HFF-Myc (cell line): ENCODE results near the gene KLHL26.

Experiments used
- DNase-seq: peaks from one replicate; pipeline ENCODE4 v3.0.0-alpha.2; 2011; ENCODE audit warnings: low read depth; ENCODE audit errors: extremely low read depth
- H3K4me3 ChIP-seq: replicated peaks from 2 replicates; pipeline ENCODE4 v1.5.1; 2011; ENCODE audit warnings: low read depth, mild to moderate bottlenecking, control low read depth, low read length
- TF ChIP-seq, protein P1 (sequence below): IDR thresholded peaks from 2 replicates; pipeline ENCODE4 v1.5.1; 2012; ENCODE audit warnings: mild to moderate bottlenecking, low read depth, low read length, control low read depth; ENCODE audit errors: missing control alignments

The KLHL26 gene

DNA sequence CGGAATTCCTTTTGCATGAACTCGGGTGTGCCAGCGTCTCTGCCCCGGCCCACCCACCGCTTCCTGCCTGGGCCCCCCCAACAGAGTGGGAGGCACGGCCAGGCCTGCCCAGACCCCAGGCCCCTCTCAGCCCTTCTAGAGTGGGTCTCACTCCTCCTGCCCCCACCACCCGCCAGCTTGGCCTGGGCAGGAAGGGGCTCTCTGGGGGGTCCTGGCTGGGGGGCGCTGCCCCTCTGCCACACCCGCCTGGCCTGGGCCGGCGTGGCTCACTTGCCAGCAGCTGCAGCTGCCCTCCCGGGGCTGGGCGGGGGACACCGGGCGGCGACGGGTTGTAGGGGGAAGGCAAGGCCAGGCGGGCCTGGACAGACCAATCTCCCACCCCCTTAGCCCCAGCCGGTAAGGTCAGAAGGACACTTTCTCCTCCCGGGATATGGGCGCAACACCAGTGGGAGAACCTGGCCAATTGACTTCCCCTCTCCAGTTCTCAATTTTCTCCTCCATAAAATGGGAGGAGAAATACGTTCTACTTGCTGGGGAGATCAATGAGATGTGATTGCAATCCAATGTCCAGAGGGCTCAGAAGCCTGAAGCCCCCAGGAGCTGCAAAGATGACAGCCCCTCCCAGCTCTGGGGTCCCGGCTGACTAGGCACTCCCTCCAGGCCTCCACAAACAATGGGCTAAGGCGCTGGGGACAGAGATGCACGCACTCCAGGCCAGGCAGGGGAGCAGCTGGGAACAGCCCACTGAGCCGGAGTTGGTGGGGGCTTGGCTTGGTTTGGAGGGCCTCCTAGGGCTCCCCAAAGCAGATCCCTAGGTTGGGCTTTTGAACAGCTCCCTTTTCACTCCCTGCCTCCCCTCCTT is 32.6 kb upstream of the KLHL26 start:
- no peak overlapping the region for H3K4me3 ChIP-seq
- TF ChIP-seq, protein P1, sequence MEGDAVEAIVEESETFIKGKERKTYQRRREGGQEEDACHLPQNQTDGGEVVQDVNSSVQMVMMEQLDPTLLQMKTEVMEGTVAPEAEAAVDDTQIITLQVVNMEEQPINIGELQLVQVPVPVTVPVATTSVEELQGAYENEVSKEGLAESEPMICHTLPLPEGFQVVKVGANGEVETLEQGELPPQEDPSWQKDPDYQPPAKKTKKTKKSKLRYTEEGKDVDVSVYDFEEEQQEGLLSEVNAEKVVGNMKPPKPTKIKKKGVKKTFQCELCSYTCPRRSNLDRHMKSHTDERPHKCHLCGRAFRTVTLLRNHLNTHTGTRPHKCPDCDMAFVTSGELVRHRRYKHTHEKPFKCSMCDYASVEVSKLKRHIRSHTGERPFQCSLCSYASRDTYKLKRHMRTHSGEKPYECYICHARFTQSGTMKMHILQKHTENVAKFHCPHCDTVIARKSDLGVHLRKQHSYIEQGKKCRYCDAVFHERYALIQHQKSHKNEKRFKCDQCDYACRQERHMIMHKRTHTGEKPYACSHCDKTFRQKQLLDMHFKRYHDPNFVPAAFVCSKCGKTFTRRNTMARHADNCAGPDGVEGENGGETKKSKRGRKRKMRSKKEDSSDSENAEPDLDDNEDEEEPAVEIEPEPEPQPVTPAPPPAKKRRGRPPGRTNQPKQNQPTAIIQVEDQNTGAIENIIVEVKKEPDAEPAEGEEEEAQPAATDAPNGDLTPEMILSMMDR, result no peak

DNA sequence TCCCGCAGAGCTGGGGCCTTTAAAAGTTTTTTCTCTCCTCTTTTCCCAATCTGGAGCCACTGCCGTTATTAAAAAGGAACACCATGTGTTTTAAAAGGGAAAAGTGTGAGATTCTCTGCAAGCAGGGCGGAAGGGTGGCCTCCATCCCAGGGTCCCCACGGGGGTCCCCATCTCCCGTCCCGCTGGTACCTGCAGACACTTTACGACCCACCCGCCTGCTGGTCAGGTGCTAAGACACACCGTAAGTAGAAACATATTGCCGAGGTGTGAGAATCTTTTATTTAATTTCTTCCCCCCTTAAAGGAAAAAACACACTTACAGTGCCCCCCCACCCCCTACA is 32.0 kb upstream of the KLHL26 start:
- no peak overlapping the region for H3K4me3 ChIP-seq
- DNase-seq, result no peak
- TF ChIP-seq, protein P1, result no peak

More for the DNA sequence above, 32.6 kb upstream of the KLHL26 start:
- DNase-seq, result no peak

DNA sequence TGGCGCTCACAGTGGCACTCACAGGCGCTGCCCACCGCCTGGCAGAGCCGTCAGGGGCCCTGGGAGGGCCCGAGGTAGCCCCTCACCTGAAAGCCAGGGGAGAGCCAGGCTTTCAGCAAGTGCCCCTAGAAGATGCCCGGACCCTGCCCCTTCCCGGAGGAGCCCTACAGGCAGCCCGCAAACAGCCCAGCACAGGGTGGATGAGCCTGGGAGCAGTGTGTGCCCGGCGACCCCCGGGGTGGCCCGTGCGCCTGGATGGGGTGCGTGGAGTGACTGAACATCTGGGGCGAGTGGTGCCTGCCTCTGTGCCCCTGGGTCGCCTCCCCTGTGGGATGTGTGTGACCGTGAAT is 31.7 kb upstream of the KLHL26 start:
- H3K4me3 ChIP-seq, result no peak overlapping the region
- no peak for DNase-seq
- TF ChIP-seq, protein P1, result no peak

DNA sequence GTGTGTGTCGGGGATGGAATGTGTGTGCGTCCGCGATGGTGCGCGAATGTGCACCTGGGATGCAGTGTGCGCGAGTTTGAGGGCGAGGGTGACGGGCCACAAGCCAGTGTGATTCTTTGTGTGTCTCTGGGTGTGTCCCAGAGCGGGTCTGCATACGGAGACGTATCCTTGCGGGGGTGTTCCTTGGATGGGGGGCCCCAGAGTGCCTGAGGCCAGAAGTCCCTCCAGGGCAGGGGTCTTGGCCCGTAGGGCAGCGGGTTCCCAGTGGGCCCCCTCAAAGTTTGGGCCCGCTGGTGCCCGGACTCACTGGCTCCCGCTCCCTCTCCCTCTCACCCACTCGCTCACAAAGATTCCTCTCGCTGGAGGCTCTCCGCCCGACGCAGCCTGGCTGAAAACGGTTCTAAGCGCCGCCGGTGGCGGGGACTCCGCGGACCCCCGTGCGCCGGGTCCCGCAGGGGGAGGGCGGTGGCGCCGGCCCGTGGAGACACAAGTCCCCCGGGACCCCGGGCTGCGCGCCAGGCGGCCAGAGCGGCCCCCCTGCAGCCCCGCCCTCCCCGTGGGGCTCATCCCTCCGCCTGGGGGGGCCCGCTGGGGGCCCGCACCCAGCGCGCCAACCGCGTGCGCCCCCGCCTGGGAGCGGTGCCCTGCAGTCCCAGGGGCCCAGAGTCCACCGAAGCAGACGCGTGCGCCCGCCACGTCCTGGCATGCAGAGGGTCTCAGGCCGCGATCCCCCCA is 31.1 kb upstream of the KLHL26 start:
- no peak overlapping the region for H3K4me3 ChIP-seq
- TF ChIP-seq, protein P1, result no peak

DNA sequence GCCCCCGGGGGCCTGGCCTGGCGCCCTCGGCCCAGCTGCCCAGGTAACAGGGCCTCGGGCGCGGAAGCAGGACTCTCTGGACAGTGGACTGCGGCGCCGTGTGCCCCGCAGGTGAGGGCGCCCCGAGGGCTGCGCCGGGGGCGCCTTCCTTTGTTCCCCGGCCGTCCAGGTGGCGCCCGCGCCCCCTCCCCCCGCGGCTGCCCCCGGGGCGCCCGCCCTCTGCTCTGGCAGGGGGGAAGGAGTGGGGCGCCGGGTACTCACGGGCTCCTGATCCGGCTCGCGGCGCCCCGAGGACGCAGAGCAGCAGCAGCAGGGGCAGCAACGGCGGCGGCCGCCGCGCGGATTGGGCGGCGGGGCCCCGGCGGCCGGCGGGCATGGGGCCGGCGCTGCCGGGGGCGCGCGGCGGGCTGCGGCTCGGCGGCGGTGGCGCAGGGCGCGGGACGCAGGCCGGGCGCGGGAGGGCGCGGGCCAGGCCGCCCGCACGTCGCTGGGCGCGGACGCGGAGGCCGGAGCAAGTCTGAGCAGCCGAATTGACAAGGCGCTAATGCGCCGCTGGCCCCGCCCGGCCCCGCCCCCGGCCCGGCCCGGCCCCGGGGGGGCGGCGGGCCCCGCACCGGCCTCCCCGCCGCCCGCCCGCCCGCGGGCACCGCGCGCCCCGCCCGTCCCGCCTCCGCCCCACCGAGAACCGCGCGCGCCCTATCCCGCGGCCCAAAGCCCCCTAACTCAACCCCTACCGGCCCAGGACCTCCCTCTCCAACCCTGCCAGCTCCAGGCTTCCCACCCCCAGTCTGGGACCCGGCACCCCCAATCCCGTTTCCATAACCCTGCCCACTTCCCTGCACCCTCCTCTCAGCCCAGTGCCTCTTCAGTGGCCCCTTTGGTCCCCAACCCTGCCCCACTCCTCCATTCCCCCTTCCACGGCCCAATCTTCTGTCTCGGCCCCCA is 30.3 kb upstream of the KLHL26 start, which contains the start of gene CRLF1:
Gene CRLF1, minus strand, starts transcription at position 519 of the 945 bp plus-strand sequence. Its CDS starts 143 bp downstream, at position 376.
- H3K4me3 ChIP-seq, result no peak within 1 kb of the TSS
- TF ChIP-seq, protein P1, result no peak
- no peak for DNase-seq

More for the DNA sequence above, 31.1 kb upstream of the KLHL26 start:
- no peak for DNase-seq
